ENCODE measurements around the gene ATP10A. TPM values are rescaled to one million over a fixed set of nuclear protein-coding genes. Genes with fewer than 3 reads are reported as not detected.

ATP10A gene
- total RNA-seq, 4 donors from 2014 or later, result 14.1 to 44.3 (median 23.1) TPM

DNA sequence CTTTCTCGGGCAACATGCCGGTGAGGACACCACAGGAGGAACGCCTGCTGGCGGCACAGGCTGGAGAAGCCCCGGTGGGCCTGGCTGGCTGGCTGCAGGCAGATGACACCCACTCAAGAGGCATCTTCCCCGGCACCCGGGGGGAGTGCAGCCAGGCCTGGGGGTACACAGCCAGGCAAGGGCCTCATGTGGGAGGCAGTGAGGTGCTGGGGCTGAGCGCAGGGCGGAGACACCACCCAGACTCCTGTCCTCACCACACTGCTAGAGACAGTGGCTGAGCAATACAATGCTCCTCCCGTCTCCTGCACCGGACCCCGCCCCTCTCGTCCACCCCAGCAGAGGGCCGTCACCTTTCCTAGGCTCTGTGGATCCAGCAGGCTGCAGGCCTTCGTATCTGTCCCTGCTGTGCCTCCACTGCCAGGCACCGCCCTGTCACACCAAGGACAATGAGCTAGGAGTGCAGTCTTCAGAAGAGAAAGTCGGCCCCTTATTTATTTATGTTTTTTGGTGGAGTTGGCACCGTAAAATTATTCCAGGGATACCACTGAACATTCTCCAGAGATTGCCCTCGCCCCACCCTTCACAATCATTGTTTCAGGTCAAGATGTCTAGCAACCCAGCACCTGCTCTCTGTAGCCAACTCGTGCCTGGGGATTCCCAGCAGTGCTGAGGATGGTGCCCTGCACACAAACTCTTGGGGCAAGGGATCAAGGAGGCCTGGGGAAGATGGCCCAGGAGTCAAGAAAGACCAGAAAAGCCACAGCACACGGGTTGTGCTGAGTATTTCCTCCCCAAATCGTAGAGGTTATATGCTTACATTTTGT lies 129.1 kb downstream of the ATP10A start:
- TF ChIP-seq, protein P1, sequence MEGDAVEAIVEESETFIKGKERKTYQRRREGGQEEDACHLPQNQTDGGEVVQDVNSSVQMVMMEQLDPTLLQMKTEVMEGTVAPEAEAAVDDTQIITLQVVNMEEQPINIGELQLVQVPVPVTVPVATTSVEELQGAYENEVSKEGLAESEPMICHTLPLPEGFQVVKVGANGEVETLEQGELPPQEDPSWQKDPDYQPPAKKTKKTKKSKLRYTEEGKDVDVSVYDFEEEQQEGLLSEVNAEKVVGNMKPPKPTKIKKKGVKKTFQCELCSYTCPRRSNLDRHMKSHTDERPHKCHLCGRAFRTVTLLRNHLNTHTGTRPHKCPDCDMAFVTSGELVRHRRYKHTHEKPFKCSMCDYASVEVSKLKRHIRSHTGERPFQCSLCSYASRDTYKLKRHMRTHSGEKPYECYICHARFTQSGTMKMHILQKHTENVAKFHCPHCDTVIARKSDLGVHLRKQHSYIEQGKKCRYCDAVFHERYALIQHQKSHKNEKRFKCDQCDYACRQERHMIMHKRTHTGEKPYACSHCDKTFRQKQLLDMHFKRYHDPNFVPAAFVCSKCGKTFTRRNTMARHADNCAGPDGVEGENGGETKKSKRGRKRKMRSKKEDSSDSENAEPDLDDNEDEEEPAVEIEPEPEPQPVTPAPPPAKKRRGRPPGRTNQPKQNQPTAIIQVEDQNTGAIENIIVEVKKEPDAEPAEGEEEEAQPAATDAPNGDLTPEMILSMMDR (IDR thresholded peaks at IDR 0.05; ENCODE audit: low read depth), result no peak

DNA sequence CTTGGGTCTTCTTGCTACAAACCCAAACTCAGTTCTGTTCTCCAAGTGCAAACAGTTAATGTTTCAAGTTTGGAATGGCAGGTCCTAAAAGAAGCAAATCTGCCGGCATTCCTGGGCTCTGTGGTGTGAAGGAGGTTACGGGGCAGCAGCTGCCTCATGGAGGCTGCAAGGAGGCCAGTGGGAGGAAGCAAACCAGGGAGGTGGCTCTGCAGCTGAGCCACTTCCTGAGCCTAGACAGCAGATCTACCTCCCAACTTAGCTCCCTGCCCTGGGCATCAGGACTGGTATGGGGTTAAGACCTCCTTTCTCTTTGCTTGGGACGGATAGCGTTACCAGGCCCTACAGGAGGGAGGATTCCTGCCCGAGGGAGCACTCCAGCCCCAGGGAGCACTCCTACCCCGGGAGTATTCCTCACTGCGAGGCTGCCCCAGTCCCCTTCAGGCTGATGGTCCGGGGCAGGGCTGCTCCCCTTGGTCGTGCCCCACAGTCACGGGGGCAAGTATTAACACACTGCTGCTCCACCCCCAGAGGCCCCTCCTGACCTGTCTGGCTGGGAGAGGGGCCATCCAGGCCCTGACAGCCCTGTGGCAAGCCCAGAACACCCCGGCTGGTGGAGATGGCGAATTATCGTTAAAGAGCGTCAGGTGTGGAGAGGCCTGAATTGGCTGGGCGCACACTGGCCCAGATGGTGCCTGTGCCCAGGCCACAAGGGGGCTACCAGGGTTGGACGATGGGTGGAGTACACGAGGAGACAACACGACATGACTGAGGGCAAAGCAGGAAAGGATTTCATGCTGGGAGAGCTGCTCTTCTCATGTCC lies 129.9 kb downstream of the ATP10A start:
- TF ChIP-seq, protein P1 (IDR thresholded peaks at IDR 0.05; ENCODE audit: low read depth), result no peak

DNA sequence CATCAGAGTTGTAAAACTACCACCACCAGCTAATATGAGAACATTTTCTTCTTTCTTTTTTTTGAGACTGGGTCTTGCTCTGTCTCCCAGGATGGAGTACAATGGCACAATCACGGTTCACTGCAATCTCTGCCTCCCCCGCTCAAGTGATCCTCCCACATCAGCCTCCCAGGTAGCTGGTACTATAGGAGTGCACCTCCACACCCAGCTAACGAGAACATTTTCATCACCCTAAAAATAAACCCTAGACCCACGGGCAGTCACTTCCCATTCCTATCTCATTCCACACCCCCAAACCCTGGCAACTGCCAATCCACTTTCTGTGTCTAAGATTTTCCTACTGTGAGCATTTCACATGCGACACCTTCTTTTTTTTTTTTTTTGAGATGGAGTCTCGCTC lies 130.9 kb downstream of the ATP10A start:
- TF ChIP-seq, protein P1 (IDR thresholded peaks at IDR 0.05; ENCODE audit: low read depth), result no peak

- TF ChIP-seq, protein P1 (IDR thresholded peaks at IDR 0.05; ENCODE audit: low read depth), result no peak
Measured at GRCh38 chr15:25731411-25731810, 131.7 kb downstream of the ATP10A start.

DNA sequence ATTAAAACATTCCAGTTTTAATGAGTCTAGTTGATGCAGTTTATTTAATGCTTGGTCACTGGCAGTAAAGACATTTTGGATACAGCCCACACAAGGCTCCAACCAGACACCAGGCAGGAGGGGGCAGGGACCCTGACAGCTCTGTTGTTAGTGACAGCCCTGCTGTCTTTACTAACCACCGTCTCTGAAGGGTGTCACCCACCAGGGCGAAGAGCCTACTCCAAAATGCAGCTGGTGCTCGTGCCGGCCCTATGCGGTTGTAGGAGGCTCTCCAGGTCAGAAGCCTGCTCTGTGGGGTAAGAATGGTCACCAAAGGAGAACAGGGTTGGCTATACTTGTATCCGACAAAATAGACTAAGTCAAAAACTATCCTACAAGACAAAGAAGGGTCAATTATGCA lies 132.2 kb downstream of the ATP10A start:
- TF ChIP-seq, protein P1 (IDR thresholded peaks at IDR 0.05; ENCODE audit: low read depth), result no peak

DNA sequence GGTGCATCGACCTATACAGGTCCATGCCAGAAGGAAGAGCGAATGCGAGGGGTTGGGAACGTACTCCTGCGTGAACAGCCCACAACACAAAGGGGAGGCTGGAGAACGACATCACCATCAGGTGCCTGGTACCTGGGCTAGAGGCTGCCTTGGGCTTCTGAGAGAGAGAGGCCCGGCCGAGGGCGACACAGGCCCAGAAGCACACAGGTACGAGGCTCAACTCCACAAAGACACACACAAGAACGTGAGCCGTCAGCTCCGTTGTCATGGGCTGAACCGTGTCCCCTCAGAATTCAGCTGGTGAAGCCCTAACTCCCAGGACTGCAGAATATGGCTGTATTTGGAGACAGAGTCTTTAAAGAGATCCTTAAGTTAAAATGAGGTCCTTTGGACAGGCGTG lies 134.3 kb downstream of the ATP10A start:
- TF ChIP-seq, protein P1 (IDR thresholded peaks at IDR 0.05; ENCODE audit: low read depth), result no peak
